Activated CD4-positive, alpha-beta T cell treated with anti-CD3 and anti-CD28 coated beads, Interleukin-2, amount 50 U/mL, for 4 hours (primary cell): Measurements from ENCODE around the gene GSC2.
A peak's percentile ranks its signal among the peaks of the same experiment; 100 is the strongest.

Experiments used
- DNase-seq, 2 experiments: peaks; one replicate each; pipeline ENCODE4 v3.0.0-alpha.2; 2020

The GSC2 gene

DNA sequence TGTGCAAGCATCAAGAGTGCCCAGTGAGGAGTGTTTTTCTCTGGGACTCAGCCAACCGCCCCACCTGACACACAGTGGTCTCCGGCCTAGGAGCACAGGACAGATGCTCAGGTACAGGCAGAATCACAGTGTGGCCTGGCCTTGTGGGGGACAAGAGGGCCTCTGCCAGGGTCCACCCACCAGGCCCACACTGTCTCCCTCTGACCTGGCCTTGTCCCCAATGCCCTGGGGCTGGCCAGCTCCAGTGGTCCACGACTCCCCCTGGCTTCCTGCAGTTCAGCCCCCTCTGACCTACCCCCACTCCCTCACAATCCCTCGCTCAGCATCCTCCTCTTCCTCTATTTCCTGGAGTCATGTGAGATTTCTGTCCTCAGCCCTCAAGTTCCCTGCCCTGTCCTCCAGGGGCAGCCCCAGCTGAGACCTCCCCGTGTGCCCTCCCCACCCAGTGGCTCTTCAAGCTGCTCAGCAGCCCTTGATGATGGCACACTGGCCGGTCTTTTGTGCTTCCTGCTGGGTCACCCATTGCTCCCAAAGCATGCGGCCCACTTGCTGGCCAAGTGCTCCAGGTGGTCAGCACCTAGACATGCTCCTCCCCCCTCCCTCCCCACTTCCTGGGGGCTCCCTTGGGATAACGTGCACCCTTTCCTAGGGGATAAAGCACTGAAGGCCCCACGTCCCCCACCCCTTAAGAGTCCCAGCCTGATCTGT is 17.2 kb downstream of the GSC2 start:
- DNase-seq = no peak

DNA sequence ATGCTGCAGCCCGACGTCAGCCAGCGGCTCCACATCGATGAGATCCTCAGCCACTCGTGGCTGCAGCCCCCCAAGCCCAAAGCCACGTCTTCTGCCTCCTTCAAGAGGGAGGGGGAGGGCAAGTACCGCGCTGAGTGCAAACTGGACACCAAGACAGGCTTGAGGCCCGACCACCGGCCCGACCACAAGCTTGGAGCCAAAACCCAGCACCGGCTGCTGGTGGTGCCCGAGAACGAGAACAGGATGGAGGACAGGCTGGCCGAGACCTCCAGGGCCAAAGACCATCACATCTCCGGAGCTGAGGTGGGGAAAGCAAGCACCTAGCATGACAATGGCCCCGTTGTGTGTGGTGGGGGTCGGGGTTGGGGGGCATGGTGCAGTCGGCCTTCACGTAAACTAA is 17.9 kb downstream of the GSC2 start:
- DNase-seq = no peak

DNA sequence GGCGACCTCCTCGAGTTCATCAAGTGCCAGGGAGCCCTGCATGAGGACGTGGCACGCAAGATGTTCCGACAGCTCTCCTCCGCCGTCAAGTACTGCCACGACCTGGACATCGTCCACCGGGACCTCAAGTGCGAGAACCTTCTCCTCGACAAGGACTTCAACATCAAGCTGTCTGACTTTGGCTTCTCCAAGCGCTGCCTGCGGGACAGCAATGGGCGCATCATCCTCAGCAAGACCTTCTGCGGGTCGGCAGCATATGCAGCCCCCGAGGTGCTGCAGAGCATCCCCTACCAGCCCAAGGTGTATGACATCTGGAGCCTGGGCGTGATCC is 18.4 kb downstream of the GSC2 start:
- DNase-seq = no peak

DNA sequence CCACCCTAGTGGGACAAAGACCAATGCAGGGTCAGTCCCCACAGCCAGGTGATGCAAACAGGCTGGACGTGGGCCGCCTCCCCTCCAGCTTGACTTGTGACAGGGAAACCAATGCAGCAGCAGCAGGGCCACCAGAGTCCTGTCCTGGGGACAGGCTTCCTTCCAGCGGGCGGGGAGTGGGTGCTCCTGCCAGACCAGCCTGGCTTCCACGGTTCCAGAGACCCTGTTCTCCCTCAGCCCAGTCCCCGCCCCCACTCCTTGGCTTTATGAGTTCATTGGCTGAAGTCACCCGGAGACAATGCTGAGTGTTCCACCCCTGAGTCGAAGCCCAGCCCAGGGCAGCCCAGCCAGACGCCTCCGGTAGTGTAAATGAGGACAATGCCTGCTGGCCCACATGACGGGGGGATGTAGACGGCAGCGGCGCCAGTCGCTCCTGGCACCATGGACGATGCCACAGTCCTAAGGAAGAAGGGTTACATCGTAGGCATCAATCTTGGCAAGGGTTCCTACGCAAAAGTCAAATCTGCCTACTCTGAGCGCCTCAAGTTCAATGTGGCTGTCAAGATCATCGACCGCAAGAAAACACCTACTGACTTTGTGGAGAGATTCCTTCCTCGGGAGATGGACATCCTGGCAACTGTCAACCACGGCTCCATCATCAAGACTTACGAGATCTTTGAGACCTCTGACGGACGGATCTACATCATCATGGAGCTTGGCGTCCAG is 19.0 kb downstream of the GSC2 start, which contains the start of gene TSSK2:
TSS of gene TSSK2 (plus strand) at position 350 of the 726 bp plus-strand sequence. CDS start at position 442, 92 bp downstream.
- DNase-seq = no peak

DNA sequence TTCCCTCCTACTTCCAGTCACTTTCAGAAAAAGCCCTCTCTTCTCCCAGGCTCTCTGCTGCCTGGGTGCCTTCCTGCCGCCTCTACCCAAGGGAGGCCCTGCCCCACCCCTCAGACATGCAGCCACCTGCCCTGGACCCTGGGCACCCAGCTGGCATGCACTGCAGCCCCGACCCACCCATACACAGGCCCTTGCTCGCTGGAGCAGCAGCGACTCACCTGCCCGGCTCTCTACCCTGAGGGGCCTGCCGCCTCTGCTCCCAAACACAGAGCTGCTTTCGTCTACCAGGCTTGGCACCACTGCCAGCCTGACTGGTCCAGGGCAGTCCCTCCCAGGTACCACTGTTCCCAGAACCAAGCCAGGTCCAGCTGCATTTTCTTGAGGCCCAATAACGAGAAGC is 20.2 kb downstream of the GSC2 start:
- DNase-seq = no peak

DNA sequence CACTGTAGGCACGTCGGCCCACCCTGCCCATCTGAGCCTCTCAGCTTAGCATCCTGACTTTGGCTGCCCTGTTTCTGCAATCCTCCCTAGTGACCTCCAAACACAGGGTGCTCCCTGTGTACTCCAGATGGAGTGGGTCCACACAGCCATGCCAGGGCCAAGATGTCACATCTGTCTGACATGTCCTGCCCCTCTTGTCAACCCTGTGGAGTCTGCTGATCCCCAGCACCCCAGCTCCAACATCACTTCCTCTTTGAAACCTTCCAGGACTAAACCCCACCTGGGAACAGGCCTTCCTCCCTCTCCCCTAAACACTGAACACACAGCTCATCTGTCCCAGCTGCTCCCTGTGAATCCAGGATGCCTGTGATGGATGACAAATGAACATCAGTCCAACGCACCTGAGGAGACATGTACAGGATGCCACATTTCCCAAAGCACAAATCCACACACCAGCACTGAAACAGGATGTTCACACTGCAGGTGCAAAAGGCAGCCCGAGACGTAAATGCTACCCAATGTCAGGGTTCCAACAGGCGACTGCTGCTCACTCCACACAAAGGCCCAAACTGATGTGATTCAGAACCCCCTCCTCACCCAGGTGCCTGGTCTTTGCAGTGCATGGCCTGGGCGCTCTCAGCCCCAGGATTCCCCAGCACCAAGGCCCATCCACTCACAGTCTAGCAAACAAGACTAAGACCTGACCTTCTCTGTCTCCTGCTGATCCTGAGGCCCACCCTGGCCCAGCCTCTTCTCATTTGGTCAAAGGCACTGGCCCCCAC is 21.0 kb downstream of the GSC2 start:
- no peak for DNase-seq

DNA sequence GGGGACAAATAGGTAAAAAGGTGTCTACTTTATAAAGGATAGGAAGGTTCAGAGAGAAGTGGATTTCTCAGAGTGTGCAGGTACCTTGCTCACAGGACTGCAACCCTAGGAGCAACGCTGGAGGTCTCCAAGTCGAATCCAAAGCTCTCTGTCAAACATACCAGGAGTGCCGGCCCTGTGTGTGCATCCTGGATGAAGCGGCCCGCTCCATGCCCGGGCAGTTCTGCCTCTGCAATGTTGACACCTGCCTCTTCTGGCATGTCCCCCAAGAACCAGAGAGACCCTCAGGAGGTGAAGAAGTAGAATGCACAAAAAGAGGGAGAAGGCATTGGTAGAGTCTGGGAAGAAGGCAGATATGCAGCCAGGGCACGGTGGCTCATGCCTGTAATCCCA is 22.1 kb downstream of the GSC2 start:
- no peak for DNase-seq

DNA sequence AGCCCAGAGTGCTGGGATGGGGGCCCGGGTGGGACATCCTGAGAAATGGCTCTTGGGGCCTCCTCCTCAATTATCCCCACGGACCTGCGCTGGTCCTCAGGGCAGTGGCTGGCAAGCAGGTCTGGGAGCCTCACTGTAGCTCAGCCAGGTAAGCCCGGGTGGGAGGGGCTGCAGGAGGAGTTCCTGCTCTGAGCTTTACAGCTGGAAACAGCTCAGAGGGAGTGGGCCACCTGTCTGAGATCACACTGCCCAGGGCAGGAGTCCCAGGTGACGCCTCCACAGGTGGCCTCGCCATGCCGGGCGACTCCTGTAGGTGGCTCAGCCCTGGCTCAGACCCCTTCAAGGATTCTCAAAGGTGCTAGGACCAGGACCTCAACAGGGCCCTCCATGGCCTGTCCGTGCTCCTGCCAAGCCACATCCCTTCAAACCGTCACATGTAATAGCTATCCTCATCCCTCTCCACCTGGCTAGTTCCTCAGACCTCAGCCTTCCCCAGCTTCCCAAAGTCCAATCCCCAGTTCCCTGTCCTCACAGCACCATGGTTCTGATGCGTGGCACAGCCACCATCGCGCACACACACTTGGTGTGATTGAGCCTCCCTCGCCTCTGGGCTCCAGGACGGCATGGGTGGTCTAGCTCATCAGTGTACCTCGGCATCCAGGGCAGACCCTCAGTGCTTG is 22.6 kb downstream of the GSC2 start:
- DNase-seq = no peak

DNA sequence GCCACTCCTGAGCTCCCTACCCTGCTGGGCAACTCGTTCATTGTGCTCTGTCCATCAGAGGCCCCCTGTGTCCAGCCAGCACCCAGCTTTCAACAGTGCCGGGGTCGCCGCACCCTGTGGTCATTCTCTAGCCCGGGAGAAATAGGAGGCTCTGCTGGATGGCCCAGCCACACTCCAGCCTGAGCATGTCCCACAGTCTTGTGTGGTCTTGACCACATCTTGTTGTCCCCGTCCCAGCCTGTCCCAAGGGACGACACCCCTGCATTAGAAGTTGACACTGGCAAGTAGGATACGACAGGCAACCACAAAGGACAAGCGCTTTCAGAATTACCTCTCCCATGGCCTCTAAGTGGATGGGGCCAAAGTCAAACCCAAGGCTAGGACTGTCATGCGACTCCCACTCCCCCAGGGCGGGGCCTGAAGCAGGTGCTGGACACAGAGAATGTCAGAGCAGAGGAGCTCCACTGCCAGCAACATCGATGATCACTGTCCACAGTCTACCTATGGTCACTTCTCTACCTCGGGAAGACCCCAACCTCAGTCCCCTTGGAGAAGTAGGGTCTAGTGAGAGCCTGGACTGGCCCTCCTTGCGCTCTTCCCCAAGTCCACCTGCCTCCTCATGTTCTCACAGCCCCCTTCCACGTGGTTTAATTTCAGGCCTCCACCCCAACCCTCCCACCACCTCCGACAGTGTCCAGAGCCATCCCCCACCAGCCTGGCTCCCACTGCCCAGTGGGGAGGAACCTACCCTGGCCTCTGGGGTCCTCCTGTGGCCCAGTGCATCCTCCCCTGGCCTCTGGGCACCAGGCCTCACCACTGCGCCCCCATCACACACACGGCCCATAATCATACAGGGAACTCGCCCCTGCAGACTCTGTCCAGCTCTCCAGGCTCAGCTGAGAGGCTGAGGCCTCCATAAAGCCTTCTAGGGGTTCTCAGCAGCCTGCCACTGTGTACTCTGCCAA is 23.5 kb downstream of the GSC2 start:
- no peak for DNase-seq

DNA sequence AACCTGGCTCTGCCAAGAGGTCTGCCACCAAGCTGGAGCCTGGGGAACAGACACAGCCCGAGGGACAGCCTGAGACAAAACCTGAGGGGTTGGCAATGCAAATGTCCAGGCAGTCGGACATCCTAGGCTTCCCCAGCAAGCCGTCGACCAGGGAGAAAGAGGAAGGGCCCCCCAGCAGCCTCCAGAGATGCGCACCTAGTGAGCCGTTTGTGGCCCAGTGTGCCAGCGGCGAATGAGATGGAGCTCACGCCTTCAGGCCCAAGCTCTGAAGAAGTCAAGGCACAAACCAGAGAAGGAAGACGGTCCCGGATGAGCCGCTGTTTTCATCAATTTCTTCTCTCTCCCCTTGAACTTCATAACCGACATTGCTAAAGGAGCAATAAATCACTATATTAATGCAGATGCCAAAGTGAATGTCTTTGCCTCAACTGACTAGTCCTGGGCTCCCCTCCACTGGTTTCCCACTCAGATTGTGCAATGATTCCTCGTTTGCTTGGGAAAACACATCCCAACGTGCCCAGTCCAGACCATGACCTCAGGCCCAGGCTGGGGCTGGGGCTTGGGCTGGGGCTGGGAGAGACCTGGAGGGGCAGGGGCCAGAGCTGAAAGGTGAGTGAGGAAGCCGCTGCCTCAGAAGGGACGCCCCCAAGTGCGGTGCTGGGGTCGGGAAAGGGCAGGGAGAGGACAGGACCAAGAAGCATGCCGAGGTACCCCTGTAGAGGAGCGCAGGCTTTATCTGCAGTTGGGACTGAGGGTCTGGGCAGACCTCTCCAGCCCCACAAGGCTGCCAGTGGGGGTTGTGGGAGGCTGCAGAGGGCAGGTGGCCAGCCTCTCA is 24.4 kb downstream of the GSC2 start:
- DNase-seq = no peak

DNA sequence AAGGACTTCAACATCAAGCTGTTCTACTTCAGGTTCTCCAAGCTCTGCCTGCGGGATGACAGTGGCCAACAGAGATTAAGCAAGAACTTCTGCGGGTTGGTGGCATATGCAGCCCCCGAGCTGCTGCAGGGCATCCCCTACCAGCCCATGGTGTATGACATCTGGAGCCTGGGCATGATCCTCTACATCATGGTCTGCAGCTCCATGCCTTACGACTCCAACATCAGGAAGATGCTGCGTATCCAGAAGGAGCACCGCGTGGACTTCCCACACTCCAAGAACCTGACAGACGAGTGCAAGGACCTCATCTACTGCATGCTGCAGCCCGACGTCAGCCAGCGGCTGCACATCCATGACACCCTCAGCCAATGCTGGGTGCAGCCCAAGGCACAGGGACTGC is 25.1 kb downstream of the GSC2 start:
- no peak for DNase-seq

DNA sequence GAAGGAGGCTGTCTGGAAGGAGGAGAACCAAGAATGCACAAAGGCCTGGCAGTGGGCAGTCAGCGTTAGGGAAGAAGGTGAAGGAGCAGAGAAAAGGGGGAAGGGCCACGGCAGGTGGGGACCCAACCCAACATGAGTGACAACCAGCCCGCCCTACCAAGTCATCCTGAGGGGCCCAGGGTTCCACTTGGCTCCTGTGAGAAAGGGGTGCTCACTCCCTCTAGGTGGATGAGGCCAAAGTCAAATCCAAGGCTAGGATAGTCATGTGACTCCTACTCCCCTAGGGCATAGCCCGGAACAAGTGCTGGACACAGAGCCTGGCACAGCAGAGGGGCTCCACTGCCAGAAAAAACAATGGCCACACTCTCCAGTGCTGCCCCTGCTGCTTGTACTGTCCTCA is 25.7 kb downstream of the GSC2 start:
- no peak for DNase-seq

DNA sequence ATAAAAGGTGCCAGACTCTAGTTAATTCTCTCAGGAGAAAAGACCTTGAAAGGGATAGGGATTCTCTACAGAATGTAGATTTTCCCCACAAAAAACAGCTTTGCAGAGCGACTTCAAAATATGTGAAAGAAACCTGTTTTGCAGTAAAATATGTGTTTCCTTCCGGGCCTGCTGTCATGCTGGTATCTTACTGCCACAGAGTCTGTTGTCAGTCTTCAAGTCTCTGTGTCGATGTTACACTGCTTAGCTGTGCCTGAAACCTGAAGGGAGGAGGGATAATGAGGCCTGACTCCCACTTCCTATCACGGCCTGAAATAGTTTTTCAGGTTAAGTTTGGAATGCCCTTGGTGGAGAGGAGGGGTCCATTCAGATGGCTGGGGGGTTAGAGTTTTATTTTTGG is 26.2 kb downstream of the GSC2 start:
- DNase-seq = no peak

DNA sequence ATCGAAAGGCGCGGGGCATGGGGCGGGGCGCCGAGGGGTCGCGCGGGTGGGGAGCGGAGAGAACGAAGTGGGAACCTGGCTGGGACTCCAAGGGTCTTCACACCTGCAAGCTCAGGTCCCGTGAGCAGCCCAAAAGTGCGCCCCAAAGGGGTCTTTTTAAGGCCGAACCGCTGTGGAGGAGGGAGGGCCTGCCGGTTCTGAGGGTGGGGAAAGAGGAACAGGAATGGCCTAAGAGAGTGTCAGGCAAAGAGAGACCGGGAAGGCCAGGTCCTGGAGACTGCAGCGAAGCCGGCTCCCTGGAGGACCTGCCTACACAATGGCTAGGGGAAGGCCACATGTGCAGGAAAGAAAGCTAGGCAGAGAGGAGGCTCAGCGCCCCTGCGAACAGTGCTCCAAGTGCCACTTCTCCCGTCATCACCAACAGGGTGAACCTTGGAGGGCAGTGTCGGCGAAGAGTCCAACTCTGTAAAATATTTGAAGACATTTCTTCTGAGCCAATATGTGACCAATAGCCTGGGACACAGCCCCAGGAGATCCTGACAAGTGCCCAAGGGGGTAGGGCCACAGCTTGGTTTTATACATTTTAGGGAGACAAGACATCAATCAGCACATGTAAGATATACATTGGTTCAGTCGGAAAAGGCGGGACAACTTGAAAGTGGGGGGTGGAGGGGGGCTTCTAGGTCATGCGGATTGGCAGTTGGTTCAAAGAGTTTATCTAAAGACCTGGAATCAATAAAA is 27.2 kb downstream of the GSC2 start:
- DNase-seq = no peak

DNA sequence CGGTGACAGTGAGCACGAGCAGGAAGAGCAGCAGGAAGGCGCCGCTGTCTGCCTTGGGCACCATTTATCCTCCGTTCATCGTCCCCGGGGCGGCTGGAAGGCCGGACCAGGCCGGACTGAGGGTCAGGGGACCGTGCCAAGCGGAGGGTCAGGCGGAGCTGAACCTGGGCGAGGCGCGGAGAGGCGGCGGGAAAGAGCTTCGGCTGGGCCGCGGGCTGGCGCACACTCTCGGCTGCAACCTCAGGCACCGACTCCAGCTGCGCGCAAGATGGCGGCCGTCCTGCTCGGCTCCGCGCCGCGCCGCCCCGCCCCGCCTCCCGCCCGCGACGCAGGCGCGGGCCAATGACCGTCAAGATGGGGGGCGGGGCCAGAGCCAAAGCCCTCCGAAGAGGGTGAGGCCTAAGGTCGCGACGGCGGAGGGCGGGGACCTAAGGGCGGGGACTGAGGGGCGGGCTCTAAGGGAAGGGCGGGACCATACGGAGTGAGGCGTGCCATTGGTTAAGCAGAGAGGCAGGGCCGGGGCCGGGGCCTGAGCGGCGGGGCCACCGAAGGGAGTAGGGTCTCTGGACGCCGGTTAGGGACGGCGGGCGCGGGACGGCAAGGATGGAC is 27.8 kb downstream of the GSC2 start, which contains the start of gene DGCR2:
TSS of gene DGCR2 (minus strand) at position 270 of the 609 bp plus-strand sequence. CDS start at position 64, 206 bp downstream.
- peak; percentile 96 for DNase-seq

DNA sequence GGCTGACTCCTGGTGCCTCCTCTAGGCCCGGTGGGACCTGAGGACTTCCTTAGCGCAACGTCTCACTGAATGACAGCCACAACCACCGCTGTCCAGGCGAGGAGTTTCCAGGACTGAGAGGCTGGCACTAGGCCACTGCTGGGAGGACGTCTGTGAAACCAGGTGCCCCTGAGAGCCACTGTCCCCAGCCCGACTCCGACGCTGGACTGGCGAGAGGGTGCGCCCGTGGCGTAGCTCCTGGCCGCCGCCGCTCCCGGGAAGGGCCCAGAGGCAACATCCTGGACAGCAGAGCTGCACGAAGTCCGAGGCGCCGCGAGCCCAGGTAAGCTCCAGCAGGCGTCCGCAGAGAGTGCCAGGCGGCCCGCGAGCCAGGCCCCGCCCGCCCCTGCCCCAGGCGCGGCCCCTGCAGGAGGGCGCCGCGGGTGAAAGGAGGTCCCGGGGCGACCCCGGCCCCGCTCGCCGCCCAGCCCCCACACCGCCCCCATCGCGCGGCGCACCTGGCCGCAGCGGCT is 28.4 kb downstream of the GSC2 start:
- no peak for DNase-seq

DNA sequence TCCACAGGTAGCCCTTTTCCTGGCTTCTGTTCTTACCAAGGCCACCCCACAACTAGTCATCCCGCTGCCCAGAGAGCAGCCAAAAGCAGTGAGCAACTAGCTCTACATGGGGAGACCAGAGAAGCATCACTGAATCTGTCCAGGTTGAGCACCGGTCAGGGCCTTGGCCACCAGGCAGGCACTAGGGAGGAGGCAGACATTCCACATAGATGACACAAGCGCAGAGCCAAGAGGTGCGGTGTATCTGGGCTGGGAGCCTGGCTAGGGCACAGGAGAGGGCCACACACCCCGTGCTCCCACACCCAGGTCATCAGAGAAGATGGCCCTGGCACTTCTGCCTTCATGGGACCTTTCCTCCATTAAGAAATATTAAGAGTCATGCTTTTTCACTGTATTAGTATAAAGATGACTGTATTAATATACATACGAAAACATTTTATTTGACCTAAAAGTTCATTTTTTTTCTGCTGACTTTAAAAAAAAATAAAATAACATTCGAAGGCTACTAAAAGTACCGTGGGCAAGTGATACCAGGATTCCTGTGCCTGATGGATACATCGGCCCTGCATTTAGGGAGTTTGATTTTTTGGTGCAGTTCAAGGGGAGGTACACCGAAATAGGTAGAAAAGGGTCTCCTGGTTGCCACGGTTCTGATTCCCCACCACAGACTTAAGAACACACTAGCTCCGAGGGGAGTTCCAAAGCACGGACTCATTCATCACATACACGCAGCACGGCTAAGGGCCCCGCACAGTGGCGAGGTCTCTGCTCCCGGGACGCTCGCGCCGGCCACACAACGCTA is 29.1 kb downstream of the GSC2 start:
- peak in 1 of 2 experiments; percentile 12 for DNase-seq

DNA sequence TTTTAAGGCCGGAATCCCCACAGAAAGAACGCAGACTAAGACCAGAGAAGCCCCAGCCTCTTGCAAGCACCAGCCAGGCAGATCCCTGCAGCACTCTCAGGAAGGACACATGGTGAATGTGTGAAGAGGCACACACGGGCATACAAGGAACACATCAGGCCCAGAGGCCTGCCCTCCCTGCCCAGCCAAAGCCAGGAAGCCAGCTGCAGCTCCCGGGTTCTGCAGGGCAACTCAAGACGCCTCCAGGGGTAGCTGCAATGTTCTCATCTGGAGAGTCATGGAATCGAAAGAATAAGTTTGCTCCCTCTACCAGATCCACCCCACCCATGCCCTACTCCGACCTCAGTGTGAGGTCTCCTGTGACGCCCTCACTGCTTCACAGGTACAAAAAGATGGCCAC is 30.1 kb downstream of the GSC2 start:
- no peak for DNase-seq
